ENCODE results near the gene SLC22A4. TPM values are rescaled to one million over a fixed set of nuclear protein-coding genes. Genes with fewer than 3 reads are reported as not detected.
A peak's percentile ranks its signal among the peaks of the same experiment; 100 is the strongest.

SLC22A4 gene
- total RNA-seq, 4 donors from 2014 or later = 0.25 to 1.1 (median 0.61) TPM

DNA sequence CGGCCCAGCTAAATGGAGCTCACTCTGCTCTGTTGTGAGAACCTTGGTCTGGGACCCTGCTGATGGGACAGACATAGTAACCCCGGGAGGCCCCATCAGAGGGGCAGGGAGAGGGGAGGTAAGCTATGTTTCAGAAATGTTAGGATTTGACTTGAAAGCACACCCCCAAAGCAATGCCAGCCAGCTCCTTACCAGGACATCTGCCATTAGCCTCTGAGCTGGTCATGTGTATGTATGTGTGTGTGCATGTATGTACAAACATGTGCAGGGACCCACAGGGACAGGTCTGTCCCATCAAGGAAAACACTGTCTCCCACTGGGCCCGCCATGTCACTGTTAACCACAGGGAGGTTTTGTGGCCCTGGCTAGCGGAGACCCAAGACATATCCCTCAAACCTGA is 14.5 kb downstream of the SLC22A4 start:
- no peak overlapping the region for H3K4me3 ChIP-seq
- ATAC-seq = no peak
- peaks cover 0 to 14% (median 0%) of the 10 kb centered on the region in 3 donors for H3K9me3 ChIP-seq
- 100% methylated on average over 1 of the region's 4 CpGs for WGBS, 2 donors (ENCODE audit: low coverage in 1 of 2)
- H3K27me3 ChIP-seq = no peaks in the 10 kb centered on the region
- peaks cover 0 to under 1% of the 10 kb centered on the region in 2 donors for H3K36me3 ChIP-seq
- H3K4me1 ChIP-seq = peaks cover 0 to 10% (median 0%) of the 10 kb centered on the region in 3 donors
- TF ChIP-seq EP300 (IDR thresholded peaks at IDR 0.05) (no peak), POLR2A (IDR thresholded peaks at IDR 0.05) (no peak), CTCF (IDR thresholded peaks at IDR 0.05) (no peak), POLR2AphosphoS5 (IDR thresholded peaks at IDR 0.05) (no peak)
- no peak overlapping the region for H3K27ac ChIP-seq

DNA sequence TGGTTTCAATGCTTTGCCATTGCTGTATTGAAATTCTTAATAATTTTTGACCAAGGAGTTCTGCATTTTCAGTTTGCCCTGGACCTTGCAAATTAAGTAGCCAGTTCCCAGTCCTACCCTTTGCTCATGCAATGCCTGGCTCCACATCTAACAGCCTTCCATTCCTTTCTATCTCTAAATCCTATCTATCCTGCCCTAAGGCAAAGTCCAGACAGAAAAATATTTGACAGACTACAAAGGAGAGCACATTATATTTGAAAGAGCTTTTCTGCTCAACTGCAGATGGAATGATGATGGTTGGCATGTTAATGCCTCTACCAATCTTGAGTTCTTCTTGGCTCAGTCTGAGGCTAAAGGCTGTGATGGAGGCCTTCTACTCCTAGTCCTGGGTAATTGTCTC is 15.5 kb downstream of the SLC22A4 start:
- no peak for ATAC-seq

DNA sequence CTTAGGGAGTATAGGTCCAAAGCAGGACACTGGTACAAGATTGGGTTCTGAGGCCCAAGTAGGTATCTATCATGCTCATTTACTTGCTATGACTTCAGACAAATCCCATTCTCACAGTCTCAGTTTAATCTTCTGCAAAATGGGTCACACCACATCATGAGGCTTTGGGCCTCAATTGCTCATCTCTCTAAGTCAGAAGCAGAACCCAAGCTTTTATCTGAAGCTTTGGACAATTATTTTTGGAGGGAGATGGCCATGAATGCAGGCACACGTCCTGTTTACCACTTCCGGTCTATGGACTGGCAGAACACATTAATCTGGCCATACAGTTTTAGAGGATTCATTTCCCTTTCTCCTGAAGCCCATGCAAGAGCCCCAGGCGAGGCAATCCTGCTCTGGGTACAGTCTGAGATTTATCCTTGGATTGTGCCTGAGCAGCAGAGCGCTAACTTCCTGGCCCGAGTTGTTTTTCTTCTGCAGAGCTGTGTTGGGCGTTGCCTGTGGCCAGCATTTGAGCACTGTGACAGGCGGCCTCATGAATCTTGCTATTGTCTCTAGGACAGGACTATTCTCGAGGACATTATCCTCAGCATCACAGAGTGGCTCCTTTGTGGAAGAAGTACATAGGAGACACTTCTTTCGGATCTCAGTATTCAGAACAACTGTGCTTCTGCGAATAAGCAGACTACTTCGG is 16.1 kb downstream of the SLC22A4 start:
- Histone ChIP-seq H3K27ac (no peak overlapping the region), H3K27me3 (no peaks in the 10 kb centered on the region), H3K4me1 (peaks cover 0 to 10% (median 0%) of the 10 kb centered on the region in 3 donors), H3K36me3 (peaks cover 0 to 16% of the 10 kb centered on the region in 2 donors), H3K4me3 (no peak overlapping the region), H3K9me3 (peaks cover 0 to 1% (median 0%) of the 10 kb centered on the region in 3 donors)
- no peak for TF ChIP-seq CTCF (IDR thresholded peaks at IDR 0.05)
- no peak for TF ChIP-seq EP300 (IDR thresholded peaks at IDR 0.05)
- TF ChIP-seq POLR2AphosphoS5 (IDR thresholded peaks at IDR 0.05) = no peak
- no peak for TF ChIP-seq POLR2A (IDR thresholded peaks at IDR 0.05)
- no peak for ATAC-seq
- 44 to 64% methylated on average over 7 of the region's 11 CpGs for WGBS, 2 donors (ENCODE audit: low coverage in 1 of 2)

More for the DNA sequence above, 15.5 kb downstream of the SLC22A4 start:
- H3K9me3 ChIP-seq = peaks cover 0 to 7% (median 0%) of the 10 kb centered on the region in 3 donors
- peaks cover 0 to 10% (median 0%) of the 10 kb centered on the region in 3 donors for H3K4me1 ChIP-seq
- TF ChIP-seq POLR2A (IDR thresholded peaks at IDR 0.05) (no peak), CTCF (IDR thresholded peaks at IDR 0.05) (no peak), POLR2AphosphoS5 (IDR thresholded peaks at IDR 0.05) (no peak), EP300 (IDR thresholded peaks at IDR 0.05) (no peak)
- peaks cover 0 to 10% of the 10 kb centered on the region in 2 donors for H3K36me3 ChIP-seq
- H3K27ac ChIP-seq = no peak overlapping the region
- H3K4me3 ChIP-seq = no peak overlapping the region
- H3K27me3 ChIP-seq = no peaks in the 10 kb centered on the region

- Histone ChIP-seq H3K4me1 (peaks cover 0 to 10% (median 0%) of the 10 kb centered on the region in 3 donors), H3K36me3 (peaks cover 0 to 26% of the 10 kb centered on the region in 2 donors), H3K27me3 (no peaks in the 10 kb centered on the region), H3K9me3 (no peaks in the 10 kb centered on the region), H3K27ac (no peak overlapping the region), H3K4me3 (no peak overlapping the region)
- no peak for TF ChIP-seq EP300 (IDR thresholded peaks at IDR 0.05)
- TF ChIP-seq POLR2A (IDR thresholded peaks at IDR 0.05) = no peak
- TF ChIP-seq CTCF (IDR thresholded peaks at IDR 0.05) = no peak
- TF ChIP-seq POLR2AphosphoS5 (IDR thresholded peaks at IDR 0.05) = no peak
- WGBS, 2 donors (ENCODE audit: low coverage in 1 of 2) = 78% methylated on average over 3 of the region's 4 CpGs; no CpG with 5 or more reads in 1 of the 2 donors
- ATAC-seq = peak; percentile 32
These were observed 19.2 kb downstream of the SLC22A4 start for GRCh38 chr5:132313366-132313765.

DNA sequence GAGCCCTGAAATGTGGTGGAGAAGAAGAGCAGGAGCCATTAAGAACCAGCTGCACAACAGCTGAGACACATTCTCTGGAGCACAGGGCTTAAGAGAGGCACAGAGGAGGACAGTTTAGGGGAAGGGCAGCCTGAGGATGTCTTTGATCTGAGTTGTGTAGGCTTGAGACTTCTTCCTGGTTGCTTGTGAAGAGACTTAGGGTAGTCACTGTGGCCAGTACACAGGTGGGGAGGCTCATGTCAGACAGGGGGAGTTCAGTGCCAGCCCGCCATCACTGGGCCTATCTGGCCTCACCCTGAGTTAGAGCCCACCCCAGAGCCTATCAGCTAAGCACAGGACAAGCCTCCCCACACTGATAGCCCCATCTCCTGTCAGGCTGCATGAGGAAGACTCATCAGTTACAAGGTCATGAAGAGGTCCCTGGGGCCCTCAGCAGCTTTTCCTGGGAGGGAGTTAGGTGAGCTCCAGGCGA is 19.8 kb downstream of the SLC22A4 start:
- Histone ChIP-seq H3K27ac (no peak overlapping the region), H3K36me3 (peaks cover 0 to 26% of the 10 kb centered on the region in 2 donors), H3K27me3 (no peaks in the 10 kb centered on the region), H3K9me3 (no peaks in the 10 kb centered on the region), H3K4me3 (no peak overlapping the region), H3K4me1 (peaks cover 0 to 10% (median 0%) of the 10 kb centered on the region in 3 donors)
- TF ChIP-seq POLR2AphosphoS5 (IDR thresholded peaks at IDR 0.05) = no peak
- no peak for TF ChIP-seq POLR2A (IDR thresholded peaks at IDR 0.05)
- no peak for TF ChIP-seq CTCF (IDR thresholded peaks at IDR 0.05)
- no peak for TF ChIP-seq EP300 (IDR thresholded peaks at IDR 0.05)
- no peak for ATAC-seq
- WGBS, 2 donors (ENCODE audit: low coverage in 1 of 2) = 67% methylated on average over 1 of the region's 2 CpGs; no CpG with 5 or more reads in 1 of the 2 donors
